Hepatocyte (in vitro differentiated cells): ENCODE results near the gene STRBP. TPM values are rescaled to one million over a fixed set of nuclear protein-coding genes. Genes with fewer than 3 reads are reported as not detected.
"Not testable (repeated sequence)": the region's sequence is repeated elsewhere in the genome, so short reads cannot be mapped to it uniquely, and the experiment has no call there.

ENCODE experiments used
- DNase-seq: peaks from one replicate; pipeline ENCODE4 v3.0.0-alpha.2; 2016; ENCODE audit warnings: low spot score
- H2AFZ ChIP-seq: fragments of 200-600 bp; sonication (generic); 2 replicates; pipeline ENCODE4 v1.6.0; 2016; ENCODE audit warnings: antibody characterized with exemption, mild to moderate bottlenecking
- H3K27ac ChIP-seq: fragments of 200-600 bp; sonication (generic); 2 replicates; pipeline ENCODE4 v1.5.1; 2016; ENCODE audit warnings: mild to moderate bottlenecking
- H3K27me3 ChIP-seq: fragments of 200-600 bp; sonication (generic); 2 replicates; pipeline ENCODE4 v1.6.1; 2016
- H3K36me3 ChIP-seq: fragments of 200-600 bp; sonication (generic); replicated peaks from 2 replicates; pipeline ENCODE4 v1.5.1; 2016; ENCODE audit warnings: low read depth; ENCODE audit not compliant: insufficient read depth
- H3K4me1 ChIP-seq: fragments of 200-600 bp; sonication (generic); 2 replicates; pipeline ENCODE4 v1.5.1; 2016; ENCODE audit warnings: mild to moderate bottlenecking, moderate library complexity; ENCODE audit not compliant: insufficient read depth
- H3K4me2 ChIP-seq: fragments of 200-600 bp; sonication (generic); 2 replicates; pipeline ENCODE4 v1.6.0; 2016
- H3K4me3 ChIP-seq: fragments of 200-600 bp; sonication (generic); 2 replicates; pipeline ENCODE4 v1.5.1; 2016; ENCODE audit warnings: mild to moderate bottlenecking
- H3K79me2 ChIP-seq: fragments of 200-600 bp; sonication (generic); 2 replicates; pipeline ENCODE4 v1.6.0; 2017; ENCODE audit warnings: mild to moderate bottlenecking
- H3K9me2 ChIP-seq: fragments of 200-600 bp; sonication (generic); replicated peaks from 2 replicates; pipeline ENCODE4 v1.6.0; 2017; ENCODE audit warnings: mild to moderate bottlenecking; ENCODE audit not compliant: insufficient read depth
- H3K9me3 ChIP-seq: fragments of 200-600 bp; sonication (generic); 2 replicates; pipeline ENCODE4 v1.5.1; 2016; ENCODE audit warnings: low read depth, mild to moderate bottlenecking
- H4K20me1 ChIP-seq: fragments of 200-600 bp; sonication (generic); 2 replicates; pipeline ENCODE4 v1.6.0; 2016; ENCODE audit warnings: mild to moderate bottlenecking; ENCODE audit not compliant: insufficient read depth, poor library complexity, severe bottlenecking
- CTCF ChIP-seq: fragments of 200-600 bp; sonication (generic); IDR thresholded peaks from 2 replicates; pipeline ENCODE4 v1.5.1; 2016; ENCODE audit warnings: antibody characterized with exemption, mild to moderate bottlenecking; ENCODE audit not compliant: poor library complexity
- EZH2 ChIP-seq: fragments of 200-600 bp; sonication (generic); IDR thresholded peaks from 2 replicates; pipeline ENCODE4 v1.6.1; 2016; ENCODE audit warnings: antibody characterized with exemption, mild to moderate bottlenecking, borderline replicate concordance
- EZH2phosphoT487 ChIP-seq: fragments of 200-600 bp; sonication (generic); IDR thresholded peaks from one replicate; pipeline ENCODE4 v1.6.1; 2018; ENCODE audit warnings: antibody characterized with exemption, mild to moderate bottlenecking, low read depth, moderate library complexity; ENCODE audit not compliant: unreplicated experiment, severe bottlenecking
- WGBS: methylation state at CpG from one replicate; pipeline ENCODE4 v1.1.6; 2016; ENCODE audit warnings: low lambda C conversion rate; ENCODE audit errors: missing lambda C conversion rate; 5-methylcytosine and 5-hydroxymethylcytosine counted together
- polyA plus RNA-seq: library from polyadenylated mRNA; unstranded; fragments of >200 nt; fragmentation: Nextera tagmentation; extraction: Ambion mirVana; gene quantifications from 2 replicates; pipeline ENCODE4 v1.2.1, GENCODE V29; 2016
- total RNA-seq: library from RNA; depleted of rRNA; stranded (reverse); fragments of >200 nt; gene quantifications from 2 replicates; pipeline ENCODE4 v1.2.3, GENCODE V29; 2014

The STRBP gene
- total and polyA plus RNA-seq, 2 experiments from 2014 or later, result 26.8 to 27.7 TPM

- H3K27ac ChIP-seq, result no peak overlapping the region
- DNase-seq, result no peak
- no peaks in the 10 kb centered on the region for H4K20me1 ChIP-seq
- H2AFZ ChIP-seq, result no peak overlapping the region
- no peak overlapping the region for H3K4me3 ChIP-seq
- no peaks in the 10 kb centered on the region for H3K27me3 ChIP-seq
- H3K9me3 ChIP-seq, result no peaks in the 10 kb centered on the region
- H3K79me2 ChIP-seq, result no peaks in the 10 kb centered on the region
- no peak overlapping the region for H3K4me2 ChIP-seq
- H3K9me2 ChIP-seq, result no peaks in the 10 kb centered on the region
- no peaks in the 10 kb centered on the region for H3K4me1 ChIP-seq
- no peaks in the 10 kb centered on the region for H3K36me3 ChIP-seq
- TF ChIP-seq EZH2phosphoT487 (no peak), CTCF (no peak), EZH2 (no peak)
Measured at GRCh38 chr9:123276551-123276950, 8.2 kb upstream of the STRBP start.

GRCh38 chr9:123271133-123271532 is 2.7 kb upstream of the STRBP start:
- not testable (repeated sequence) for H3K4me2 ChIP-seq, H3K27ac ChIP-seq, H3K9me3 ChIP-seq, H3K4me3 ChIP-seq, H3K4me1 ChIP-seq, DNase-seq, H2AFZ ChIP-seq, H4K20me1 ChIP-seq, H3K9me2 ChIP-seq, H3K27me3 ChIP-seq, H3K36me3 ChIP-seq
- H3K79me2 ChIP-seq, result peaks cover 19% of the 10 kb centered on the region
- 93% methylated on average over 6 of the region's 6 CpGs for WGBS

GRCh38 chr9:123269281-123269680 is 895 bp upstream of the STRBP start:
- Histone ChIP-seq H3K27me3 (peaks cover 8% of the 10 kb centered on the region), H4K20me1 (peaks cover 6% of the 10 kb centered on the region), H3K27ac (peak overlapping the region; percentile 72), H3K4me1 (peaks cover 9% of the 10 kb centered on the region), H3K9me3 (no peaks in the 10 kb centered on the region), H3K9me2 (no peaks in the 10 kb centered on the region), H3K79me2 (peaks cover 37% of the 10 kb centered on the region), H3K4me2 (peak overlapping the region; percentile 87), H3K36me3 (no peaks in the 10 kb centered on the region), H2AFZ (peak overlapping the region; percentile 93), H3K4me3 (peak overlapping the region; percentile 66)
- no peak for DNase-seq
- 75% methylated on average over 7 of the region's 7 CpGs for WGBS
- TF ChIP-seq EZH2phosphoT487 (no peak), EZH2 (no peak), CTCF (no peak)

- peak overlapping the region; percentile 81 for H2AFZ ChIP-seq
- H3K27me3 ChIP-seq, result peaks cover 8% of the 10 kb centered on the region
- peak overlapping the region; percentile 92 for H3K4me2 ChIP-seq
- 0% methylated on average over 11 of the region's 49 CpGs for WGBS
- no peaks in the 10 kb centered on the region for H3K9me2 ChIP-seq
- no peaks in the 10 kb centered on the region for H3K9me3 ChIP-seq
- H3K4me3 ChIP-seq, result peak overlapping the region; percentile 96
- TF ChIP-seq EZH2phosphoT487 (no peak), CTCF (no peak), EZH2 (no peak)
- peaks cover 9% of the 10 kb centered on the region for H3K4me1 ChIP-seq
- H3K36me3 ChIP-seq, result no peaks in the 10 kb centered on the region
- no peak for DNase-seq
- H4K20me1 ChIP-seq, result peaks cover 6% of the 10 kb centered on the region
- H3K27ac ChIP-seq, result no peak overlapping the region
- H3K79me2 ChIP-seq, result peaks cover 48% of the 10 kb centered on the region
Measured at GRCh38 chr9:123268199-123268464, 254 bp downstream of the STRBP start.
